ENCODE measurements around the gene SLC35F6. TPM values are rescaled to one million over a fixed set of nuclear protein-coding genes. Genes with fewer than 3 reads are reported as not detected.
A peak's percentile ranks its signal among the peaks of the same experiment; 100 is the strongest.

The SLC35F6 gene
- total and polyA plus RNA-seq, 2 donors (not counting 1 experiment from before 2014, with no cell fraction given), result 10.4 to 15.2 TPM

DNA sequence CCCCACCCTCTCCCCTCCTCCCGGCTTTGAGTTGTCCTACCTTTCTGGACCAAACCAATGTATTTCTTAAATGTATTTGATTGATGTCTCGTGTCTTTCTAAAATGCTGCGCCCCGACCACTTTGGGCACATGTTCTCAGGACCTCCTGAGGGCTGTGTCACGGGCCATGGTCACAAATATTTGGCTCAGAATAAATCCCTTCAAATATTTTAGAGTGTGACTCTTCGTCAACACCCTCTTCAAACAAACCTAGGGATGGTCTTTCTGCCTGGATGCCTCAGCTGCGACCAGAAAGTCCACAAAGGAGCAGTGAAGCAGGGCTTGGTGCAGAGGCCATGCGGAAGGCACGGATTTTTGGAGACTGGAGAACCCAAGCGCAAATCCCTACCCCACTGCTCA lies 1.1 kb upstream of the SLC35F6 start:
- H3K27me3 Mint-ChIP-seq, result no peaks in the 10 kb centered on the region
- no peak overlapping the region for H3K27ac Mint-ChIP-seq
- Histone ChIP-seq H3K27ac (ENCODE audit: low read length in 2 of 2) (no peak overlapping the region), H3K4me2 (replicated peaks; ENCODE audit: low read depth, low read length, poor library complexity, severe bottlenecking) (peak overlapping the region; percentile 92), H3K9me3 (ENCODE audit: control extremely low read depth in 1 of 3, control insufficient read depth in 2 of 3, insufficient read depth in 1 of 3, low read length in 2 of 3) (no peaks in the 10 kb centered on the region), H3K36me3 (replicated peaks in 1 of 2; ENCODE audit: control extremely low read depth in 1 of 2, control insufficient read depth in 1 of 2, extremely low read depth in 1 of 2, insufficient read depth in 2 of 2, low read length in 1 of 2) (no peaks in the 10 kb centered on the region), H2AFZ (ENCODE audit: insufficient read depth, low read depth, low read length, poor library complexity, severe bottlenecking) (peak overlapping the region; percentile 96), H3K79me2 (ENCODE audit: control insufficient read depth, insufficient read depth, low read length) (peaks cover 27% of the 10 kb centered on the region), H3K27me3 (replicated peaks in 1 of 4; ENCODE audit: control extremely low read depth in 1 of 4, control insufficient read depth in 3 of 4, insufficient read depth in 4 of 4, low read length in 3 of 4) (no peaks in the 10 kb centered on the region), H4K20me1 (ENCODE audit: control insufficient read depth, insufficient read depth, low read length, poor library complexity, severe bottlenecking) (peaks cover 2% of the 10 kb centered on the region), H3K4me3 (ENCODE audit: control extremely low read depth in 1 of 5, extremely low read depth in 1 of 5, insufficient read depth in 1 of 5, low read depth in 2 of 5, low read length in 4 of 5) (no peak overlapping the region), H3K9ac (ENCODE audit: low read length) (no peak overlapping the region), H3K4me1 (ENCODE audit: control insufficient read depth in 2 of 2, insufficient read depth in 2 of 2, low read length in 2 of 2) (peaks cover 14 to 25% of the 10 kb centered on the region in 2 donors)
- intact Hi-C loops (cut with micrococcal nuclease), result no loop called here
- POLR2A ChIA-PET, result no interaction called here
- no peak for DNase-seq
- 100% methylated on average over 6 of the region's 10 CpGs for WGBS (ENCODE audit: insufficient coverage)
- peak overlapping the region; percentile 82 for H3K4me3 Mint-ChIP-seq
- CTCF ChIA-PET, result no interaction called here
- H3K4me1 Mint-ChIP-seq, result peaks cover 20% of the 10 kb centered on the region
- no peak for ATAC-seq (ENCODE audit: low read depth)
- TF ChIP-seq, protein P1, sequence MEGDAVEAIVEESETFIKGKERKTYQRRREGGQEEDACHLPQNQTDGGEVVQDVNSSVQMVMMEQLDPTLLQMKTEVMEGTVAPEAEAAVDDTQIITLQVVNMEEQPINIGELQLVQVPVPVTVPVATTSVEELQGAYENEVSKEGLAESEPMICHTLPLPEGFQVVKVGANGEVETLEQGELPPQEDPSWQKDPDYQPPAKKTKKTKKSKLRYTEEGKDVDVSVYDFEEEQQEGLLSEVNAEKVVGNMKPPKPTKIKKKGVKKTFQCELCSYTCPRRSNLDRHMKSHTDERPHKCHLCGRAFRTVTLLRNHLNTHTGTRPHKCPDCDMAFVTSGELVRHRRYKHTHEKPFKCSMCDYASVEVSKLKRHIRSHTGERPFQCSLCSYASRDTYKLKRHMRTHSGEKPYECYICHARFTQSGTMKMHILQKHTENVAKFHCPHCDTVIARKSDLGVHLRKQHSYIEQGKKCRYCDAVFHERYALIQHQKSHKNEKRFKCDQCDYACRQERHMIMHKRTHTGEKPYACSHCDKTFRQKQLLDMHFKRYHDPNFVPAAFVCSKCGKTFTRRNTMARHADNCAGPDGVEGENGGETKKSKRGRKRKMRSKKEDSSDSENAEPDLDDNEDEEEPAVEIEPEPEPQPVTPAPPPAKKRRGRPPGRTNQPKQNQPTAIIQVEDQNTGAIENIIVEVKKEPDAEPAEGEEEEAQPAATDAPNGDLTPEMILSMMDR (IDR thresholded peaks at IDR 0.05), result no peak
- no peak for TF ChIP-seq EZH2 (IDR thresholded peaks at IDR 0.05; ENCODE audit: borderline replicate concordance, insufficient read depth, low read depth, low read length, poor library complexity, severe bottlenecking)
- H3K9me3 Mint-ChIP-seq (ENCODE audit: insufficient read depth), result no peaks in the 10 kb centered on the region

DNA sequence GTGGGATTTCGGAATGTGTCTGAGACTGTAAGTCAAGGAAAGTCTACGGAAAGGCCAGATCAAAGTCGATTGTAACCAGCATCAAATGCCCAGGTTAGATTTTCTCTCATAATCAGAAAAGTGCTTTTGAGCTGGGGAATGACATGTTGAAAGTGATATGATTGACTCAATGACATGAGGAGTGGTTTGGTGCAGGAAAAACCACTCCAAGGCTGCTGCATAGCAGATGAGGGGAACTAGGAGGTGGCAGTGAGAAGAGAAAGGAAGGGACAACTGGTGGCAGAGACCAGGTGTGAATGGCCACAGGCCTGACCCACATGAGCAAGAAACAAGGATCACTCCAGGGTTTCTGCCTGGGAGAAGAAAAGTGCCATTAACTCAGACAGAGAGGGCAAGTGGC lies 822 bp downstream of the SLC35F6 start:
- Mint-ChIP-seq H3K27ac (peak overlapping the region; percentile 82), H3K4me3 (peak overlapping the region; percentile 82), H3K9me3 (ENCODE audit: insufficient read depth) (no peaks in the 10 kb centered on the region), H3K4me1 (peaks cover 22% of the 10 kb centered on the region), H3K27me3 (no peaks in the 10 kb centered on the region)
- no peaks in the 10 kb centered on the region for H3K27me3 ChIP-seq (replicated peaks in 1 of 4; ENCODE audit: control extremely low read depth in 1 of 4, control insufficient read depth in 3 of 4, insufficient read depth in 4 of 4, low read length in 3 of 4)
- ATAC-seq (ENCODE audit: low read depth) (no peak), DNase-seq (no peak)
- 71% methylated on average over 2 of the region's 3 CpGs for WGBS (ENCODE audit: insufficient coverage)
- CTCF ChIA-PET, result no interaction called here
- no peak for TF ChIP-seq EZH2 (IDR thresholded peaks at IDR 0.05; ENCODE audit: borderline replicate concordance, insufficient read depth, low read depth, low read length, poor library complexity, severe bottlenecking)
- TF ChIP-seq, protein P1 (IDR thresholded peaks at IDR 0.05), result no peak
- H2AFZ ChIP-seq (ENCODE audit: insufficient read depth, low read depth, low read length, poor library complexity, severe bottlenecking), result peak overlapping the region; percentile 96
- H3K79me2 ChIP-seq (ENCODE audit: control insufficient read depth, insufficient read depth, low read length), result peaks cover 37% of the 10 kb centered on the region
- peak overlapping the region; percentile 92 for H3K4me2 ChIP-seq (replicated peaks; ENCODE audit: low read depth, low read length, poor library complexity, severe bottlenecking)
- no peaks in the 10 kb centered on the region for H3K36me3 ChIP-seq (replicated peaks in 1 of 2; ENCODE audit: control extremely low read depth in 1 of 2, control insufficient read depth in 1 of 2, extremely low read depth in 1 of 2, insufficient read depth in 2 of 2, low read length in 1 of 2)
- H3K4me3 ChIP-seq (ENCODE audit: control extremely low read depth in 1 of 5, extremely low read depth in 1 of 5, insufficient read depth in 1 of 5, low read depth in 2 of 5, low read length in 4 of 5), result peak overlapping the region; percentile 78 to 98 (median 89)
- intact Hi-C loops (cut with micrococcal nuclease), result loop anchor here (1.0 kb wide), 1 partner anchor 20 kb away; no protein-coding TSS in a partner anchor
- peaks cover 14 to 25% of the 10 kb centered on the region in 2 donors for H3K4me1 ChIP-seq (ENCODE audit: control insufficient read depth in 2 of 2, insufficient read depth in 2 of 2, low read length in 2 of 2)
- H3K9me3 ChIP-seq (ENCODE audit: control extremely low read depth in 1 of 3, control insufficient read depth in 2 of 3, insufficient read depth in 1 of 3, low read length in 2 of 3), result no peaks in the 10 kb centered on the region
- H4K20me1 ChIP-seq (ENCODE audit: control insufficient read depth, insufficient read depth, low read length, poor library complexity, severe bottlenecking), result peaks cover 9% of the 10 kb centered on the region
- H3K27ac ChIP-seq (ENCODE audit: low read length in 2 of 2), result peak overlapping the region; percentile 62 to 84
- POLR2A ChIA-PET, result no interaction called here
- H3K9ac ChIP-seq (ENCODE audit: low read length), result peak overlapping the region; percentile 98

Measured in B cell (primary cell).